SK-N-SH (cell line): Measurements from ENCODE around the gene OPHN1. TPM values are rescaled to one million over a fixed set of nuclear protein-coding genes. Genes with fewer than 3 reads are reported as not detected.

Source experiments
- CTCF ChIA-PET: fragments of 300-600, 350-600 bp; formaldehyde crosslinking; extraction: SDS; loops from one replicate; lab custom pipeline; 2021; lab: Yijun Ruan, JAX
- POLR2A ChIA-PET: fragments of 350-600 bp; sonication (Branson Sonifier 250); formaldehyde crosslinking; extraction: SDS; loops from one replicate; lab custom pipeline; 2020; ENCODE audit warnings: antibody characterized with exemption, inconsistent platforms; lab: Yijun Ruan, JAX
- DNase-seq: peaks from one replicate; pipeline ENCODE4 v3.0.0; 2012
- H2AFZ ChIP-seq: fragments of 200-600 bp; sonication (generic); 2 replicates; pipeline ENCODE4 v1.8.1; 2016; ENCODE audit warnings: antibody characterized with exemption, mild to moderate bottlenecking, low read depth
- H3F3A ChIP-seq: fragments of 200-600 bp; sonication (generic); replicated peaks from 2 replicates; pipeline ENCODE3; 2016; ENCODE audit warnings: antibody characterized with exemption, mild to moderate bottlenecking; ENCODE audit not compliant: insufficient read depth
- H3K27ac ChIP-seq, 2 experiments: fragments of 200-500 bp in 1 of 2; fragments of 200-600 bp in 1 of 2; sonication (Bioruptor generic) in 1 of 2; sonication (generic), shearing (Covaris generic) in 1 of 2; 2 replicates each; pipeline versions ENCODE4 v1.5.1 to v1.6.1; 2014 to 2016; ENCODE audit warnings: low read depth in 2 of 2, inconsistent platforms in 1 of 2, low read length in 1 of 2, mild to moderate bottlenecking in 1 of 2, mixed read lengths in 1 of 2
- H3K27me3 ChIP-seq: fragments of 200-600 bp; sonication (generic), shearing (Covaris generic); 2 replicates; pipeline ENCODE4 v1.6.1; 2016; ENCODE audit warnings: mixed run types; ENCODE audit not compliant: insufficient read depth
- H3K36me3 ChIP-seq, 2 experiments: fragments of 200-500 bp in 1 of 2; fragments of 200-600 bp in 1 of 2; sonication (Bioruptor generic) in 1 of 2; sonication (generic) in 1 of 2; replicated peaks in 1 of 2; 2 replicates each; pipeline versions ENCODE3 to v1.5.1; 2014 to 2016; ENCODE audit warnings: low read length in 1 of 2, mild to moderate bottlenecking in 1 of 2; ENCODE audit not compliant: insufficient read depth in 2 of 2, control insufficient read depth in 1 of 2
- H3K4me1 ChIP-seq, 2 experiments: fragments of 200-500 bp in 1 of 2; fragments of 200-600 bp in 1 of 2; sonication (Bioruptor generic) in 1 of 2; sonication (generic), shearing (Covaris generic) in 1 of 2; 2 replicates each; pipeline versions ENCODE4 v1.5.1 to v1.6.1; 2014 to 2016; ENCODE audit warnings: low read depth in 1 of 2, low read length in 1 of 2, mixed run types in 1 of 2; ENCODE audit not compliant: insufficient read depth in 2 of 2, control insufficient read depth in 1 of 2
- H3K4me2 ChIP-seq: fragments of 200-600 bp; sonication (generic), shearing (Covaris generic); 2 replicates; pipeline ENCODE4 v1.6.1; 2017; ENCODE audit warnings: mixed run types
- H3K4me3 ChIP-seq, 2 experiments: fragments of 200-500 bp in 1 of 2; fragments of 200-600 bp in 1 of 2; sonication (Bioruptor generic) in 1 of 2; sonication (generic), shearing (Covaris generic) in 1 of 2; 2 replicates each; pipeline versions ENCODE4 v1.5.1 to v1.8.1; 2014 to 2016; ENCODE audit warnings: low read depth in 2 of 2, inconsistent platforms in 1 of 2, low read length in 1 of 2, mild to moderate bottlenecking in 1 of 2, mixed read lengths in 1 of 2, moderate library complexity in 1 of 2
- H3K79me2 ChIP-seq: fragments of 200-600 bp; sonication (generic); 2 replicates; pipeline ENCODE4 v1.8.1; 2017; ENCODE audit warnings: mild to moderate bottlenecking; ENCODE audit not compliant: insufficient read depth
- H3K9ac ChIP-seq: fragments of 200-600 bp; sonication (generic); 2 replicates; pipeline ENCODE4 v1.6.1; 2017; ENCODE audit warnings: mixed run types
- H3K9me2 ChIP-seq: fragments of 200-600 bp; sonication (generic); 2 replicates; pipeline ENCODE4 v1.6.1; 2017; ENCODE audit warnings: mixed run types
- H3K9me3 ChIP-seq: fragments of 200-600 bp; sonication (generic); 2 replicates; pipeline ENCODE4 v1.6.1; 2017; ENCODE audit warnings: mixed run types, mild to moderate bottlenecking, moderate library complexity
- H4K20me1 ChIP-seq: fragments of 200-600 bp; sonication (generic); 2 replicates; pipeline ENCODE4 v1.6.1; 2017; ENCODE audit warnings: mild to moderate bottlenecking, mixed run types; ENCODE audit not compliant: insufficient read depth
- CHD2 ChIP-seq: fragments of 150-350 bp; IDR thresholded peaks from 2 replicates; pipeline ENCODE4 v1.6.1; 2018; ENCODE audit warnings: low read length; ENCODE audit not compliant: partially characterized antibody
- ELF1 ChIP-seq: IDR thresholded peaks from 2 replicates; pipeline ENCODE4 v1.4.0; 2012
- FOXM1 ChIP-seq: IDR thresholded peaks from 2 replicates; pipeline ENCODE4 v1.4.0; 2012; ENCODE audit warnings: low read depth, mild to moderate bottlenecking
- GABPA ChIP-seq: IDR thresholded peaks from 2 replicates; pipeline ENCODE4 v1.4.0; 2012; ENCODE audit warnings: low read depth, mild to moderate bottlenecking
- JUND ChIP-seq: IDR thresholded peaks from 2 replicates; pipeline ENCODE4 v1.4.0; 2012
- MEF2A ChIP-seq: IDR thresholded peaks from 2 replicates; pipeline ENCODE4 v1.4.0; 2012; ENCODE audit warnings: low read depth, borderline replicate concordance
- POLR2AphosphoS5 ChIP-seq: IDR thresholded peaks from 2 replicates; pipeline ENCODE4 v1.6.1; 2012; ENCODE audit warnings: low read depth, low read length
- RCOR1 ChIP-seq: fragments of 150-350 bp; IDR thresholded peaks from 2 replicates; pipeline ENCODE4 v1.6.1; 2017; ENCODE audit warnings: antibody characterized with exemption, low read length
- RFX5 ChIP-seq: IDR thresholded peaks from 2 replicates; pipeline ENCODE4 v1.6.1; 2012; ENCODE audit warnings: mild to moderate bottlenecking, improper control_type of control experiment, low read length
- SIN3A ChIP-seq: IDR thresholded peaks from 2 replicates; pipeline ENCODE4 v1.6.1; 2012; ENCODE audit warnings: low read depth, mild to moderate bottlenecking, low read length, moderate library complexity, borderline replicate concordance
- WGBS: methylation state at CpG from one replicate; pipeline ENCODE4 v1.1.6; 2017; ENCODE audit warnings: low lambda C conversion rate; 5-methylcytosine and 5-hydroxymethylcytosine counted together
- polyA plus RNA-seq, 3 experiments: library from polyadenylated mRNA; depleted of rRNA; stranded (reverse); fragments of >200 nt; gene quantifications; 2 replicates each; pipeline ENCODE4 v1.2.3, GENCODE V29; 2012
- TF ChIP-seq, protein P1 (sequence below): fragments of 200-600 bp; sonication (generic); IDR thresholded peaks from 2 replicates; pipeline ENCODE4 v1.6.1; 2017; ENCODE audit warnings: antibody characterized with exemption, mild to moderate bottlenecking, moderate library complexity
- TF ChIP-seq, protein P2 (sequence below): IDR thresholded peaks from 2 replicates; pipeline ENCODE4 v1.4.0; 2012; ENCODE audit warnings: low read depth, borderline replicate concordance
- TF ChIP-seq, protein P3 (sequence below): IDR thresholded peaks from 2 replicates; pipeline ENCODE4 v1.4.0; 2012; ENCODE audit warnings: low read depth
- TF ChIP-seq, protein P4 (sequence below): IDR thresholded peaks from 2 replicates; pipeline ENCODE4 v1.4.0; 2012; ENCODE audit warnings: low read depth, borderline replicate concordance
- TF ChIP-seq, protein P5 (sequence below): IDR thresholded peaks from 2 replicates; pipeline ENCODE4; 2012
- TF ChIP-seq, protein P6 (sequence below): fragments of 150-350 bp; IDR thresholded peaks from 2 replicates; pipeline ENCODE4 v1.6.1; 2017; ENCODE audit warnings: antibody characterized with exemption, low read length, low read depth, borderline replicate concordance

The OPHN1 gene
- polyA plus RNA-seq, 1 of the 3 experiments (the other 2 are of a cell fraction): 1.7 TPM

DNA sequence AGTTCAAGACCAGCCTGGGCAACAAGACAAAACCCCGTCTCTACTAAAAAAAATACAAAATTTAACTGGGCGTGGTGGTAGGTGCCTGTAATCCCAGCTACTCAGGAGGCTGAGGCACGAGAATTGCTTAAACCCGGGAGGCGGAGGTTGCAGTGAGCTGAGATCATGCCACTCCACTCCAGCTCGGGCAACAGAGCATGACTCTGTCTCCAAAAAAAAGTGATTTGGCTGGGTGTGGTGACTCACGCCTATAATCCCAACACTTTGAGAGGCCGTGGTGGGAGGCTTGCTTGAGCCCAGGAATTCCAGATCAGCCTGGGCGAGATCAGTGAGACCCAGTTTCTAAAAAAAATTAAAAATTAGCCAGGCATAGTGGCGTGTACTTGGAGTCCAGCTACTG lies 4.1 kb downstream of the OPHN1 start:
- Histone ChIP-seq H3K9me3 (no peaks in the 10 kb centered on the region), H4K20me1 (no peaks in the 10 kb centered on the region), H2AFZ (no peak overlapping the region), H3K4me3 (no peak overlapping the region), H3F3A (no peaks in the 10 kb centered on the region), H3K27ac (no peak overlapping the region), H3K36me3 (no peaks in the 10 kb centered on the region), H3K9me2 (no peaks in the 10 kb centered on the region), H3K4me2 (no peak overlapping the region), H3K4me1 (peaks cover 0 to 3% of the 10 kb centered on the region in 2 experiments; a peak in 1 of 4 replicates), H3K79me2 (no peaks in the 10 kb centered on the region), H3K9ac (no peak overlapping the region), H3K27me3 (no peaks in the 10 kb centered on the region; the same call in 1 of the 2 replicates)
- POLR2A ChIA-PET: no interaction called here
- DNase-seq: no peak
- TF ChIP-seq ELF1: no peak
- no peak for TF ChIP-seq SIN3A
- TF ChIP-seq, protein P1, sequence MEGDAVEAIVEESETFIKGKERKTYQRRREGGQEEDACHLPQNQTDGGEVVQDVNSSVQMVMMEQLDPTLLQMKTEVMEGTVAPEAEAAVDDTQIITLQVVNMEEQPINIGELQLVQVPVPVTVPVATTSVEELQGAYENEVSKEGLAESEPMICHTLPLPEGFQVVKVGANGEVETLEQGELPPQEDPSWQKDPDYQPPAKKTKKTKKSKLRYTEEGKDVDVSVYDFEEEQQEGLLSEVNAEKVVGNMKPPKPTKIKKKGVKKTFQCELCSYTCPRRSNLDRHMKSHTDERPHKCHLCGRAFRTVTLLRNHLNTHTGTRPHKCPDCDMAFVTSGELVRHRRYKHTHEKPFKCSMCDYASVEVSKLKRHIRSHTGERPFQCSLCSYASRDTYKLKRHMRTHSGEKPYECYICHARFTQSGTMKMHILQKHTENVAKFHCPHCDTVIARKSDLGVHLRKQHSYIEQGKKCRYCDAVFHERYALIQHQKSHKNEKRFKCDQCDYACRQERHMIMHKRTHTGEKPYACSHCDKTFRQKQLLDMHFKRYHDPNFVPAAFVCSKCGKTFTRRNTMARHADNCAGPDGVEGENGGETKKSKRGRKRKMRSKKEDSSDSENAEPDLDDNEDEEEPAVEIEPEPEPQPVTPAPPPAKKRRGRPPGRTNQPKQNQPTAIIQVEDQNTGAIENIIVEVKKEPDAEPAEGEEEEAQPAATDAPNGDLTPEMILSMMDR: no peak
- no peak for TF ChIP-seq POLR2AphosphoS5
- TF ChIP-seq JUND: no peak
- TF ChIP-seq, protein P2, sequence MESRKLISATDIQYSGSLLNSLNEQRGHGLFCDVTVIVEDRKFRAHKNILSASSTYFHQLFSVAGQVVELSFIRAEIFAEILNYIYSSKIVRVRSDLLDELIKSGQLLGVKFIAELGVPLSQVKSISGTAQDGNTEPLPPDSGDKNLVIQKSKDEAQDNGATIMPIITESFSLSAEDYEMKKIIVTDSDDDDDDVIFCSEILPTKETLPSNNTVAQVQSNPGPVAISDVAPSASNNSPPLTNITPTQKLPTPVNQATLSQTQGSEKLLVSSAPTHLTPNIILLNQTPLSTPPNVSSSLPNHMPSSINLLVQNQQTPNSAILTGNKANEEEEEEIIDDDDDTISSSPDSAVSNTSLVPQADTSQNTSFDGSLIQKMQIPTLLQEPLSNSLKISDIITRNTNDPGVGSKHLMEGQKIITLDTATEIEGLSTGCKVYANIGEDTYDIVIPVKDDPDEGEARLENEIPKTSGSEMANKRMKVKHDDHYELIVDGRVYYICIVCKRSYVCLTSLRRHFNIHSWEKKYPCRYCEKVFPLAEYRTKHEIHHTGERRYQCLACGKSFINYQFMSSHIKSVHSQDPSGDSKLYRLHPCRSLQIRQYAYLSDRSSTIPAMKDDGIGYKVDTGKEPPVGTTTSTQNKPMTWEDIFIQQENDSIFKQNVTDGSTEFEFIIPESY: no peak
- TF ChIP-seq, protein P3, sequence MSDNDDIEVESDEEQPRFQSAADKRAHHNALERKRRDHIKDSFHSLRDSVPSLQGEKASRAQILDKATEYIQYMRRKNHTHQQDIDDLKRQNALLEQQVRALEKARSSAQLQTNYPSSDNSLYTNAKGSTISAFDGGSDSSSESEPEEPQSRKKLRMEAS: no peak
- TF ChIP-seq MEF2A: no peak
- TF ChIP-seq, protein P4, sequence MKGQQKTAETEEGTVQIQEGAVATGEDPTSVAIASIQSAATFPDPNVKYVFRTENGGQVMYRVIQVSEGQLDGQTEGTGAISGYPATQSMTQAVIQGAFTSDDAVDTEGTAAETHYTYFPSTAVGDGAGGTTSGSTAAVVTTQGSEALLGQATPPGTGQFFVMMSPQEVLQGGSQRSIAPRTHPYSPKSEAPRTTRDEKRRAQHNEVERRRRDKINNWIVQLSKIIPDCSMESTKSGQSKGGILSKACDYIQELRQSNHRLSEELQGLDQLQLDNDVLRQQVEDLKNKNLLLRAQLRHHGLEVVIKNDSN: no peak
- TF ChIP-seq, protein P5, sequence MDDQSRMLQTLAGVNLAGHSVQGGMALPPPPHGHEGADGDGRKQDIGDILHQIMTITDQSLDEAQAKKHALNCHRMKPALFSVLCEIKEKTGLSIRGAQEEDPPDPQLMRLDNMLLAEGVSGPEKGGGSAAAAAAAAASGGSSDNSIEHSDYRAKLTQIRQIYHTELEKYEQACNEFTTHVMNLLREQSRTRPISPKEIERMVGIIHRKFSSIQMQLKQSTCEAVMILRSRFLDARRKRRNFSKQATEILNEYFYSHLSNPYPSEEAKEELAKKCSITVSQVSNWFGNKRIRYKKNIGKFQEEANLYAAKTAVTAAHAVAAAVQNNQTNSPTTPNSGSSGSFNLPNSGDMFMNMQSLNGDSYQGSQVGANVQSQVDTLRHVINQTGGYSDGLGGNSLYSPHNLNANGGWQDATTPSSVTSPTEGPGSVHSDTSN: no peak
- TF ChIP-seq RFX5: no peak
- no peak for TF ChIP-seq RCOR1
- TF ChIP-seq GABPA: no peak
- TF ChIP-seq, protein P6, sequence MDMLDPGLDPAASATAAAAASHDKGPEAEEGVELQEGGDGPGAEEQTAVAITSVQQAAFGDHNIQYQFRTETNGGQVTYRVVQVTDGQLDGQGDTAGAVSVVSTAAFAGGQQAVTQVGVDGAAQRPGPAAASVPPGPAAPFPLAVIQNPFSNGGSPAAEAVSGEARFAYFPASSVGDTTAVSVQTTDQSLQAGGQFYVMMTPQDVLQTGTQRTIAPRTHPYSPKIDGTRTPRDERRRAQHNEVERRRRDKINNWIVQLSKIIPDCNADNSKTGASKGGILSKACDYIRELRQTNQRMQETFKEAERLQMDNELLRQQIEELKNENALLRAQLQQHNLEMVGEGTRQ: no peak
- TF ChIP-seq FOXM1: no peak
- no peak for TF ChIP-seq CHD2
- CTCF ChIA-PET: no interaction called here
- WGBS: 55% methylated on average over 9 of the region's 10 CpGs
